Caki2 (cell line): ENCODE results near the gene PRAMEF20. TPM values are rescaled to one million over a fixed set of nuclear protein-coding genes. Genes with fewer than 3 reads are reported as not detected.
"Not testable (repeated sequence)": the region's sequence is repeated elsewhere in the genome, so short reads cannot be mapped to it uniquely, and the experiment has no call there.

Experiments used
- DNase-seq: peaks from one replicate; pipeline ENCODE4 v3.0.0-alpha.2; 2015; ENCODE audit warnings: low read depth
- in situ Hi-C: cut with HindIII; loops from 2 replicates; pipeline ENCODE4 v1.10.0; 2016; ENCODE audit warnings: low sequenced_read_pairs, low pct_unique_long_range_greater_than_20kb, mixed read lengths
- total RNA-seq: library from RNA; depleted of rRNA; stranded (reverse); fragments of >200 nt; shearing (Covaris generic); gene quantifications from 2 replicates; pipeline ENCODE4 v1.2.3, GENCODE V29; 2014; ENCODE audit warnings: low replicate concordance; rRNA removed

The PRAMEF20 gene
- not detected in 2 replicates for total RNA-seq

DNA sequence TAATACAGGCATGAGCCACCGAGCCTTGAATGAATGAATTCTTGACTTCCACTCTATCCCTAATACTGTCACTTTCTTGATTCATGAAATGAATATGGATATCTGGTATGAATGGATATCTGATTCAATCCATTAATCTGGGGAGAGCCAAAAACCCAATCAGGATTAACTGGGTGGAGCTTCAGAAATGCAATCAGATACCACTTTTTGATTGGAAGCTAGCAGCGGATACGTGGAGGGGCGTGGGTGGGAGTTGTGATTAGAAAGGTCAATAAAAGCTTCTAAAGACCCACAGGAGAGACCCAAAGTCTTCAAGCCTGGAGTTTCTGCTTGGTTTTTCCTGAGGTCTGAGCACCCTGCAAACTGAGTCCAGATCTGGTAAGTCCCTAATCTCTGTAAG is at the start of gene PRAMEF20:
Gene PRAMEF20 (plus strand): TSS at position 301 of the 400 bp plus-strand sequence. CDS start 5,905 bp downstream, outside the sequence.
- DNase-seq, in situ Hi-C loops: not testable (repeated sequence)

DNA sequence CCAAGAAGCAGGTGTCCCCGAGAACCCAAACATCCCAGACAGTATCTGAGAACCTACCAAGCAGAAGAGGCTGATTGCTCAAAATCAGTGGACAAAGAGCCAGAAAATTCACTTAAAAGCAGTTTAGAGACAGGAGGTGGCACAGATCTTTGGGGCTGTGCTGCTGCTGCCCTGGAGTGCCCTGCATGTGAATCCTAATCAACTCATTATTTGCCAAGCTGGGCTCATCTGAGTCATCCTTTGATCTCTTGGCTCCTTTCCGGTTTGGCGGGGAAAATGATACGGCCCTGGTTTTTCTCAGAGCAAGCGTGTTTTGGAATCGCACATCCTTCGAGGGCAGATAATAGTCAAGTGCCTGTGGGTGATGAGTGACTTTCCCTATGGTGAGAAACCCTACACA is 47.9 kb upstream of the PRAMEF20 start:
- in situ Hi-C loops, DNase-seq: not testable (repeated sequence)

DNA sequence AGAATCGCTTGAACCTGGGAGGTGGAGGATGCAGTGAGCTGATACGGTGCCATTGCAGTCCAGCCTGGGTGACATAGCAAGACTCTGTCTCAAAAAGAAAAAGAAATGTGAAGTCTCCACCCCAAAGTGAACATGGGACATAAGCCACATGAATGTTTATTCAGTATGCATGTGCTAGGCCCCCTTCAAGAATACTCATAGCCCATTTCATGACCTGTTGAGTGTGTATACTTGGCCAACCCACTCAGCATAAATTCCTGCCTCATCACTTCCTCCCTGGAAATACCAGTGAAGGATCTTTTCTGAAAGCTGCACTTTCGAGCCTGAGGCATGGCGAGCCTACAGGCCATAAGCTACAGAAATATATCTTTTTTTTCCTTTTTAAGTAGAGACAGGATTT is 45.3 kb upstream of the PRAMEF20 start:
- not testable (repeated sequence) for DNase-seq

GRCh38 chr1:13366536-13366935 is 43.7 kb upstream of the PRAMEF20 start:
- DNase-seq, in situ Hi-C loops: not testable (repeated sequence)

More for the DNA sequence above, 45.3 kb upstream of the PRAMEF20 start:
- in situ Hi-C loops: not testable (repeated sequence)

DNA sequence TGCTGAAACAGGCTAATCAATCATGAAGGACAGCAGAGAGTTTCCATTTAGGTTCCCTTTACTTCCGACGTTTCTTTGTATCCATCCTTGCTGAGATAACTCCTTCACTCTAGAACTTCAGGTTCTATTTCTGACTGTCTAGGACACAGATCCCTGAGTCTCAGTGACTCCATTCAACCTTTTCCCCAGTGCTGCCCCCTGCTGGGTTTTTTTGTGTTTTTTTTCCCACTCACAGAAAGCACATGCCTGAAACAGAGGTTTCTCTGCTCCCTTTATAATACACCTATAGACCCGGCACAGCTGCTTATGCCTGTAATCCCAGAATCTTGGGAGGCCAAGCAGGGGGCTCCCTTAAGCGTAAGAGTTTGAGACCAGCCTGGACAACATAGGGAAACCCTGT is 41.7 kb upstream of the PRAMEF20 start:
- peak; percentile 8 for DNase-seq
- in situ Hi-C loops: not testable (repeated sequence)

DNA sequence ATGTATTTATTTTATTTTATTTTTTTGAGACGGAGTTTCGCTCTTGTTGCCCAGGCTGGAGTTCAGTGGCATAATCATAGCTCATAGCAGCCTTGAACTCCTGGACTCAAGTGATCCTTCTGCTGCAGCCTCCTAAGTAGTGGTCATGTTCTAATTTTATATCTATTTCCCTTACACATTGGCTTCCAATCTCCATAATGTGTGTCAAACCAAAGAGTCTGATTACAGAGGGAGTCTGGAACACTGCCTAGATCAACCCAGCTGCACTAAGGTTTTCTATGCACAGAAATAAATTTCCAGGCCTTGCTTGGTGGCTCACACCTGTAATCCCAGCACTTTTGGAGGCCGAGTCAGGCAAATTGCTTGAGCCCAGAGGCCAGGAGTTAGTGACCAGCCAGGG is 31.3 kb upstream of the PRAMEF20 start:
- DNase-seq, in situ Hi-C loops: not testable (repeated sequence)

- in situ Hi-C loops, DNase-seq: not testable (repeated sequence)
These were observed 29.9 kb upstream of the PRAMEF20 start for GRCh38 chr1:13380380-13380779.

- in situ Hi-C loops, DNase-seq: not testable (repeated sequence)
These were observed 20.9 kb upstream of the PRAMEF20 start, which contains the start of gene PRAMEF17 for GRCh38 chr1:13389332-13389731. Gene PRAMEF17, plus strand, starts transcription at chr1:13389632. Its CDS starts 26 bp downstream, at chr1:13389658.

- DNase-seq, in situ Hi-C loops: not testable (repeated sequence)
These were observed 17.2 kb upstream of the PRAMEF20 start for GRCh38 chr1:13393004-13393403.

- in situ Hi-C loops, DNase-seq: not testable (repeated sequence)
These were observed 15.5 kb upstream of the PRAMEF20 start for GRCh38 chr1:13394761-13395160.

GRCh38 chr1:13395311-13395710 is 14.9 kb upstream of the PRAMEF20 start:
- DNase-seq, in situ Hi-C loops: not testable (repeated sequence)

DNA sequence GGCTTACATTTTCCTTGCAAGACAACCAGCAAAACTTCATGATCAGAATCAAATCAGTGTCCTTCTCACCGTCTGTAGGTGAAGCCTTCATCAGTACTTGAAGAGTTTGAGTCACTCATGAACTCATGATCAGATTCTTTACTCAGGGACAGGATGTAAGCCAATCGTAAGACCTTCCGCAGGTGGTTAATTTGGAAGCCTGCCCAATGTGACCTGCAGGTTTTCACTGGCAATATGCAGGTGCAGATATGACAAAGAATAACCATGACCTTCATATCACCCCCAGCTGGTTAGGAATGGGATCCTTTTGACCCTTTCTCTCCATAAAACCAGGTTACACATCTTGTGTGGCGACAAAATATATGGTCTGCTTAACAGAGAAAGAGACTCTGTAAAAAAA is 2.4 kb upstream of the PRAMEF20 start:
- DNase-seq: no peak
- in situ Hi-C loops: no loop called here

GRCh38 chr1:13430495-13430894 is 20.2 kb downstream of the PRAMEF20 start:
- in situ Hi-C loops: no loop called here
- DNase-seq: no peak

DNA sequence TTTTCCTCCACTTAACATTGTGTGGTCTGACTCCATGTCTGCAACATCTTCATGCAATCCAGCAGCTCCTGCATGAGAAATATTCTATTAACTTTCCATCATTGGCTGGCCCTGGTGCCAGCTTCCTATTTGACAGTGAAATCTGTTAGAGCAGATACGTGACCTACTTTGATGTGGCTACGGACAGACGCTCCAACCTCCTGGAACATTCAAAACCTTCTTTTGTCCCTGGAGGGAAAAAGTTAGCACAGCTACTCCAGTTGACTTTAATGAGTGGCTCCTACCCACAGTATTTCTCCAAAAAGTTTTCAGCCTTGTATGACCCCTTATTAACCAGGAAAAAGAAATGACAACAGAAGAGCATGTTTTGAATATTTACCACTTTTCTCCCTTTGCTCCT is 22.0 kb downstream of the PRAMEF20 start:
- in situ Hi-C loops: no loop called here
- no peak for DNase-seq

DNA sequence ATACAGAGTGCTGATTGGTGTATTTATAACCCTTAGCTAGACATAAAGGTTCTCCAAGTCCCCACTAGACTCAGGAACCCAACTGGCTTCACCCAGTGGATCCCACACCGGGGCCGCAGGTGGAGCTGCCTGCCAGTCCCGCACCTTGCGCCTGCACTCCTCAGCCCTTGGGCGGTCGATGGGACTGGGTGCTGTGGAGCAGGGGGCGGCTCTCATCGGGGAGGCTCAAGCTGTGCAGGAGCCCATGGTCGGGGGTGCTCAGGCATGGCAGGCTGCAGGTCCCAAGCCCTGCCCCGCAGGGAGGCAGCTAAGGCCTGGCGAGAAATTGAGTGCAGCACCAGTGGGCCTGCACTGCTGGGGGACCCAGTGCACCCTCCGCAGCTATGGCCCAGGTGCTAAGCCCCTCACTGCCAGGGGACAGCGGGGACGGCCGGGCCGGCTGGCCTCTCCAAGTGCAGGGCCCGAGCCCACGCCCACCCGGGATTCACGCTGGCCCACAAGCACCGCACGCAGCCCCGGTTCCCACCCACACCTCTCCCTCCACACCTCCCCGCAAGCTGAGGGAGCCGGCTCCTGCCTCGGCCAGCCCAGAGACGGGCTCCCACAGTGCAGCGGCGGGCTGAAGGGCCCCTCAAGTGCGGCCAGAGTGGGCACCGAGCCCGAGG is 23.6 kb downstream of the PRAMEF20 start:
- DNase-seq, in situ Hi-C loops: not testable (repeated sequence)

DNA sequence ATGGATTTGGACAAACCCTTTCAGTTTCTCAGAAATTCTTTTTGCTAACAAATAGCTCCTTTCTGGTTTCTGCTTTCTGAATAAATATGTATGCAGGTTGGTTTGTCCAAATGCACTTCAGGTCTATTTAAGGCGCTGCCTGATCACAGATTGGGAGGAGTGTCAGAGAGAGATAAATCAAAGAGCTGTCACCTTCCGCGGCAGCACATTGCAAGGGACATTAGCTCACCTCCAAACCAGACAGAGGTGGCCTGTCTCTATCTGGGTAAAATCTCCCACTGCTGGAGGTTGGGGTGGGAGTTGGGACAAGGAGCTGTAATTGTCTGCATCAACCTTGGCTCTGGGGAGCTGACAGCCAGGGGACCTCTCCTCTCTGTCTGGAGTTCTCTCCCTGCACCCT is 25.2 kb downstream of the PRAMEF20 start:
- in situ Hi-C loops: no loop called here

DNA sequence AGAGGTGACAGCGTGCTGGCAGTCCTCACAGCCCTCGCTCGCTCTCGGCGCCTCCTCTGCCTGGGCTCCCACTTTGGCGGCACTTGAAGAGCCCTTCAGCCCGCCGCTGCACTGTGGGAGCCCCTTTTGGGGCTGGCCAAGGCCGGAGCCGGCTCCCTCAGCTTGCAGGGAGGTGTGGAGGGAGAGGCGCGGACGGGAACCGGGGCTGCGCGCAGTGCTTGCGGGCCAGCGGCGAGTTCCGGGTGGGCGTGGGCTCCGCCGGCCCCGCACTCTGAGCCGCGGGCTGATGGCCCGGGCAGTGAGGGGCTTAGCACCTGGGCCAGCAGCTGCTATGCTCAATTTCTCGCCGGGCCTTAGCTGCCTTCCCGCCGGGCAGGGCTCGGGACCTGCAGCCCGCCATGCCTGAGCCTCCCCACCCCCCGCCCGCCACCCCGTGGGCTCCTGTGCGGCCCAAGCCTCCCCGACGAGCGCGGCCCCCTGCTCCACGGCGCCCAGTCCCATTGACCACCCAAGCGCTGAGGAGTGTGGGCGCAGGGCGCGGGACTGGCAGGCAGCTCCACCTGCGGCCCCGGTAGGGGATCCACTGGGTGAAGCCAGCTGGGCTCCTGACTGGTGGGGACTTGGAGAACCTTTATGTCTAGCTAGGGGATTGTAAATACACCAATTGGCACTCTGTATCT is 29.0 kb downstream of the PRAMEF20 start:
- in situ Hi-C loops, DNase-seq: not testable (repeated sequence)

More for the DNA sequence above, 25.2 kb downstream of the PRAMEF20 start:
- DNase-seq: no peak

DNA sequence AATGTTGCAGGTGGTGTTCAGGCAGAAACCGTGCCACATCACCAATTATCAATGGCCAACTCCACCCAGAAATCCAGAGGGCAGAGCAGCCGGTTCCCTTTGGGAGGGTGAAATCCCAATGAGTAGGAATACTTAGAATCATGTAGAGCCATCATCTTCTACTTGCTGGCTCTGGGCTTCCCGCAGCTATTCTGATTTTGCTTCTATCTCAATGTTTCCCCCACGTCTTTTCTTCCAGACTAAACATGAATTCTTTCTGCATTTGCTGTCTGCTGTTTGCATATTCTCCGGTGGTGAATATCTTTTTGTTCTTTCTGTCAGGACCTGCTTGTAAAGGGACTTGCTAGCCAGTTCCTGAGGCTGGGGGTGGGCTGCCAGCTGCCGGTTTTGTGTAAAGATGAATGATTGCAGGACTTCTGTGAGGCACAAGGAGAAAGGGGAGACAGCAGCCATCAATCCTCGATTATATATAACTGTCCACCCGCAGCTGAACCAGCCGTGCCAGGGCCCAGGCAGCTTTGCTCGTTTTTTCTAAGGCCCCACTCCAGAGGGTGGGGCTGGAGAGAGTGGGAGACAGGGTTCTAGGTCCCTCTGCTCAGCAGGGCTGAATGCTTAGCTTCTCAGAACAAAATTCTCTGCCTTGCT is 33.2 kb downstream of the PRAMEF20 start:
- in situ Hi-C loops: no loop called here
- DNase-seq: no peak

GRCh38 chr1:13450204-13450603 is 40.0 kb downstream of the PRAMEF20 start:
- DNase-seq: no peak
- in situ Hi-C loops: no loop called here
